Right hindlimb (tissue), 1 donor: ENCODE data around the gene ELOVL3.
A peak's percentile ranks its signal among the peaks of the same experiment; 100 is the strongest.
"Not testable (repeated sequence)": the region's sequence is repeated elsewhere in the genome, so short reads cannot be mapped to it uniquely, and the experiment has no call there.

ENCODE experiments used
- DNase-seq: peaks from one replicate; pipeline ENCODE4 v3.0.0-alpha.2; 2018

Gene ELOVL3

GRCh38 chr10:102225646-102226541 lies at the start of gene ELOVL3:
TSS of gene ELOVL3 (plus strand) at chr10:102226299. CDS start at chr10:102226549, 250 bp downstream.
- peak; percentile 96 for DNase-seq

GRCh38 chr10:102184606-102185005 lies 41.5 kb upstream of the ELOVL3 start:
- DNase-seq, result no peak

- no peak for DNase-seq
Observed at GRCh38 chr10:102185272-102185671, 40.8 kb upstream of the ELOVL3 start.

- no peak for DNase-seq
Observed at GRCh38 chr10:102185811-102186527, 40.1 kb upstream of the ELOVL3 start.

- DNase-seq, result no peak
Observed at GRCh38 chr10:102188298-102188940, 37.7 kb upstream of the ELOVL3 start.

- DNase-seq, result not testable (repeated sequence)
Observed at GRCh38 chr10:102188941-102189898, 36.9 kb upstream of the ELOVL3 start.

- no peak for DNase-seq
Observed at GRCh38 chr10:102191956-102192355, 34.1 kb upstream of the ELOVL3 start.

GRCh38 chr10:102195296-102195870 lies 30.7 kb upstream of the ELOVL3 start:
- no peak for DNase-seq

GRCh38 chr10:102196893-102197292 lies 29.2 kb upstream of the ELOVL3 start:
- no peak for DNase-seq

- no peak for DNase-seq
Observed at GRCh38 chr10:102198027-102198426, 28.1 kb upstream of the ELOVL3 start.

- DNase-seq, result no peak
Observed at GRCh38 chr10:102200751-102201640, 25.1 kb upstream of the ELOVL3 start.

GRCh38 chr10:102202386-102202785 lies 23.7 kb upstream of the ELOVL3 start:
- DNase-seq, result no peak

GRCh38 chr10:102208311-102209035 lies 17.6 kb upstream of the ELOVL3 start:
- no peak for DNase-seq

GRCh38 chr10:102211615-102212299 lies 14.3 kb upstream of the ELOVL3 start:
- no peak for DNase-seq

GRCh38 chr10:102213599-102213998 lies 12.5 kb upstream of the ELOVL3 start:
- not testable (repeated sequence) for DNase-seq

- no peak for DNase-seq
Observed at GRCh38 chr10:102219370-102219769, 6.7 kb upstream of the ELOVL3 start.

- DNase-seq, result no peak
Observed at GRCh38 chr10:102220612-102221011, 5.5 kb upstream of the ELOVL3 start.

GRCh38 chr10:102222797-102223196 lies 3.3 kb upstream of the ELOVL3 start:
- DNase-seq, result no peak

GRCh38 chr10:102226542-102226870 lies 407 bp downstream of the ELOVL3 start:
- no peak for DNase-seq

- no peak for DNase-seq
Observed at GRCh38 chr10:102227050-102227449, 951 bp downstream of the ELOVL3 start.
